GM12873 (cell line): ENCODE results near the gene TPPP3.

ENCODE experiments used
- CTCF ChIP-seq: IDR thresholded peaks from 2 replicates; pipeline ENCODE4 v1.5.1; 2012; ENCODE audit warnings: low read depth, mild to moderate bottlenecking, moderate library complexity, low read length, control low read depth; ENCODE audit not compliant: insufficient read depth; ENCODE audit errors: missing control alignments

The TPPP3 gene

DNA sequence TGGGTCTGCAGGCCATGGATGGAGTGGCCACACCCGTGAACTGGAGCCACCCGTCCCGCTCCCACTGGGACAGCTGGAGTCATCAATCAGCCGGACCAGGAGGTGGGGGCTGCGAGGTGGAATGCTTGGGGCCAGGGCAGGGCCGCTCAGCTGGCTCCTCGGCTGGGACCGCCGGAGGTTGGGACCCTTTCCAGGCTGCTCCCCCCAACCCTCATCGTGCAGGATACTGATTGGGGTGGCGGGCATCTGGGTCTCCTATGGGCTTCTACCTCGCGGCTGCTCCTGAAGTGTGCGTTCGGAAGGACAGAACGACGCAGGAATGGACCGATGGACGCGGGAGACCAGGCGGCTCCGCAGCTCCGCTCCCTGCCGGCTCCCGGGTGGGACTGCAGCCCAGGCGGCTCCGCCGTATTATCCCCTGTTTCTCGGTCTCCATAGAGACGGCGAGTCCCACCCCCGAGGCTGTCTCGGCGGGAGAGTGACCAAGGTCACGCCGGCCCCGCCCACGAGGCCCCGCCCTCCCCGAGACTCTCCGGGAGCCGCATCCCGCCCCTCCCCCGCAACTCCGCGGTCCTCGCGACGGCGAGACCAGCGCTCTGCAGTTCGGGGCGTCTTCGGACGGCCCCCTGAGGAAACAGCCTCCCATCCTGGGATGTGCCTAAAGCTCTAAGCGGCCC is at the start of gene TPPP3:
TSS of gene TPPP3 (minus strand) at position 388 of the 677 bp plus-strand sequence. CDS start 2,387 bp downstream, outside the sequence.
- peak; percentile 41 for TF ChIP-seq CTCF

DNA sequence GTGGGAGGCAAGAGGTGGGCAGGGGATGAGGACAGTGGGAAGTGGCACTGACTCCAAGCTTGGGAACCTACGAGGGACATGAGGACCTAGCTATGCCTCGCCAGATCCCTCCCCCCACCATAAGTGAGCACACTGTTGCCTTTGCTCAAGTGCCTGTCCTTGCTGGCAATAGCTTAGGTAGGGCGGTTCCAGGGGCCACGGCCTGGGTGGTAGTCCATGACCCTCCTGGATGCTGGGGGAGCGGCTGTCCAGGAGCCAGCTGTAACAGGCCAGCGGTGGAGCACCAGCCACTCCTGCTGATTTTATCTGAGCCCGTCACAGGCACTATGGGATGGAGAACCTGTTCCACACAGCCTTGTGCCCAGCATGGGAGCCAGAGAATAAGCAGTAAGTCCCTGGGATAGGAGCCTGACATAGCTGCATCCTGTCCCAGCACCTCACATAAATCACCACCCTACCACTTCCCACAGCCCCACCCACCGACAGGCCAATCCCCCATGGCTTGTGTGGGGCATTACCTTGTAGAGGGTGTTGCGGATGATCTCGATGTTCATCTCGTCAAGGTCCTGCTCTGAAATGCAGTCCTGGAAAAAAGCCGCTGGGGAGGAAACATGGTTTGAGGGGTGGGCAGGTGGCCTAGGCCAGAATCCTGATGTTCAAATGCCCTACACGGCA is 49.4 kb upstream of the TPPP3 start:
- TF ChIP-seq CTCF = no peak

- TF ChIP-seq CTCF = no peak
These were observed 48.6 kb upstream of the TPPP3 start for GRCh38 chr16:67441907-67442306.

- no peak for TF ChIP-seq CTCF
These were observed 48.0 kb upstream of the TPPP3 start for GRCh38 chr16:67441271-67441753.

DNA sequence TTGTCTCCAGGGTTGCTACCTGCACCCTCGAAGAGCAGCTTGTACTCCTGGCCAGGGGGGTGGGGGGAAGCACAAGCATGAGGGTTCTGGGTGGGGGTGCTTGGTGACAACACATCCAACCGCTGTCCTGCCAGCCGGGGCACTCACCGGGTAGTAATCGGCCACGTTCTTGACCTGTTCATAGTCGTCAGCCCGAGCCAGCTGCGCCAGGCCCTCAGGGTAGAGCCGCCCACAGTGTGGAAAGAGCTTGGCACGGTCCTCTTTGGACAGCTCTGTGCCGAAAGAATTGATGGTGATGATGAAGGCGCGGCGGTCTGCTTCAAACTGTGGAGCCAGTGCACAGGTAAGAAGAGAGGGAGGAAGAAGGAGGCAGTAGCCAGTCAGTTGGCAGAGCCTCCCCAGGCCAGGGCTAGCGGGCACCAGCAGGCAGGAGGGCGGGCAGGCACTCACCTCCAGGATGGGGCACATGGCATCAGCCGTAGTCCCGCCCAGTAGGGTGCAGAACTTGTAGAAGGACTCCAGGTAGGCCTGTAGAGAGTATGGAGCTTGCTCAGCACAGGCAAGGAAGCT is 45.6 kb upstream of the TPPP3 start:
- TF ChIP-seq CTCF = no peak

DNA sequence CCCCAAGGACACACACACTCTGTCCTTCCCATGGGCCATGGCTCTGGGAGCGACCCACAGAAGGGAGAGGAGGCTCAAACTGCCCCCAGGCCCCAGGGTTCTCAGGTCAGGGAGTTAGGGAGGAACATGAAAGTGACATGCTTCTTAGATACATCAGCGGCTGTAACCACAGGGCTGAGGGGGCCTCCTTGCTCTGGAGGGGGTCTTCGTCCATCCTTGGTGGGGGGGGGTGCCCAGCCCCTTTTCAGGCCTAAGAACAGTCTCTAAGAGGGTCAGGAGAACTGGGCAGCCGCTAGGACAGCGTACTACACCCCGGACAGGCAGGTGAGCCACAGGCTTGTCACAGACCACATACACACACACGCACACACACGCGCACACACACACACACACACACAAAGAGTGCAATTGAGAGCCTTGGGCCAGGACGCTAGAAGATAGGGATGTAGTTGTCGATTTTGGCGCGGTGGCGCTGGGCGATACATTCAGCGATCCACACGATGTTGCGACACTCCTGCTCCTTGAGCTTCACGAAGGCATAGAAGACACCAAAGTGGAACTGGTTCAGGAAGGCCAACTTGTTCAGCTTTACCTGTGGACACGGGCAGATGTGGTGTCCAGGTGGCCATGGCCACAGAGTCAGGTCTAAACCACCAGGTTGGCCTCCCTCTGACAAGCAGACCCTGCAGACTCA is 44.9 kb upstream of the TPPP3 start:
- TF ChIP-seq CTCF = no peak

DNA sequence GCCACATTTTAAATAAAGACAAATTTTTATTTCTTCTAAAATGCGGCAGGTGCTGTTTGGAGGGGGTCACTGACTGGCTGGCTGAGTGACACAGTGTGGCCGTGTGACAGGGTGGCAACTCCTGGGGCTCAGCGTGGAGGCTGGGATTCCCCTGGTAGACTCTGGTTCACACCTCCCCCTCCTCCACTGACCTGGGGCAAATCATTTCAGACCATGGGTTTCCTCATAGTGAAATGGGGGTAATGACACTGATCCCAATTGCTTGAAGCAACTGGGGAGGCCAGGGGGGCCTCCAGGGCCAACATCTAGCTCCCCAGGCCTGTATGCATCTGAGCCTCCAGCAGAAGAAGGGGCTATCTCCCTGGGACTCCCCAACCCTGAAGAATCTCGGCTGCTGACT is 44.2 kb upstream of the TPPP3 start:
- TF ChIP-seq CTCF = no peak
